Aorta (tissue), 5 donors: ENCODE measurements around the gene GATA5. TPM values are rescaled to one million over a fixed set of nuclear protein-coding genes. Genes with fewer than 3 reads are reported as not detected.
"Not testable (repeated sequence)": the region's sequence is repeated elsewhere in the genome, so short reads cannot be mapped to it uniquely, and the experiment has no call there.

Experiments
- ATAC-seq: fragments of 200-7000 bp; cut with Tn5 transposase; one replicate; pipeline ENCODE4 v1.9.1; 2022; ENCODE audit warnings: moderate library complexity; ENCODE audit not compliant: low FRiP score
- DNase-seq, 2 donors: peaks; one replicate each; pipeline ENCODE4 v3.0.0-alpha.2; 2020
- H3K27ac ChIP-seq, 2 donors: one replicate each; pipeline ENCODE4 v1.5.1; 2013; ENCODE audit warnings: low read length in 2 of 2, mild to moderate bottlenecking in 2 of 2, moderate library complexity in 2 of 2, control low read depth in 1 of 2, inconsistent platforms in 1 of 2, low read depth in 1 of 2
- H3K27me3 ChIP-seq, 2 donors: one replicate each; pipeline ENCODE4 v1.6.1; 2013; ENCODE audit warnings: control low read depth in 1 of 2, low read length in 1 of 2, mild to moderate bottlenecking in 1 of 2, moderate library complexity in 1 of 2; ENCODE audit not compliant: insufficient read depth in 2 of 2, control insufficient read depth in 1 of 2
- H3K36me3 ChIP-seq, 2 donors: one replicate each; pipeline ENCODE4 v1.6.1; 2013; ENCODE audit warnings: control low read depth in 1 of 2, low read length in 1 of 2, mild to moderate bottlenecking in 1 of 2; ENCODE audit not compliant: insufficient read depth in 2 of 2, control insufficient read depth in 1 of 2
- H3K4me1 ChIP-seq, 2 donors: one replicate each; pipeline ENCODE4 v1.6.1; 2013; ENCODE audit warnings: low read length in 2 of 2, control low read depth in 1 of 2, mild to moderate bottlenecking in 1 of 2, moderate library complexity in 1 of 2; ENCODE audit not compliant: insufficient read depth in 2 of 2, control insufficient read depth in 1 of 2
- H3K4me3 ChIP-seq, 2 donors: one replicate each; pipeline ENCODE4 v1.5.1; 2013; ENCODE audit warnings: low read length in 2 of 2, control low read depth in 1 of 2, mild to moderate bottlenecking in 1 of 2
- H3K9me3 ChIP-seq: one replicate; pipeline ENCODE4 v1.6.1; 2013; ENCODE audit warnings: mild to moderate bottlenecking, low read length; ENCODE audit not compliant: control insufficient read depth
- WGBS, 2 donors: extraction: QIAGEN DNeasy Blood & Tissue Kit; methylation state at CpG; one replicate each; pipeline ENCODE4 v1.1.7; 2013; 5-methylcytosine and 5-hydroxymethylcytosine counted together
- intact Hi-C, 2 donors: fragments of 100-400 bp; cut with DNase I; formaldehyde crosslinking; loops; one replicate each; pipeline versions ENCODE4 v1.14.2 to v1.15.0; 2022
- polyA plus RNA-seq, 2 donors: library from polyadenylated mRNA; stranded (reverse); fragments of 200-250 nt; gene quantifications; one replicate each; pipeline ENCODE4 v1.2.3, GENCODE V29; 2013
- total RNA-seq, 2 donors: library from RNA; stranded (reverse); fragmentation: NEBNext Ultra II Directional; extraction: Animal tissue kit (Norgen Biotek cat#: 25700); gene quantifications; one replicate each; pipeline ENCODE4 v1.2.1, GENCODE V29; 2021
- donor health status: healthy with polysubstance abuse.
- donor health status: Bipolar disorder and iron deficiency.
- donor health status: DM: no; HTN: no; CAD: no.
- donor health status: DM: no; HTN: no; CAD: no.
- donor health status: DM: yes; HTN: yes; CAD: no.

GATA5 gene
- total and polyA plus RNA-seq, 4 donors: 0.16 to 3.5 (median 0.92) TPM

DNA sequence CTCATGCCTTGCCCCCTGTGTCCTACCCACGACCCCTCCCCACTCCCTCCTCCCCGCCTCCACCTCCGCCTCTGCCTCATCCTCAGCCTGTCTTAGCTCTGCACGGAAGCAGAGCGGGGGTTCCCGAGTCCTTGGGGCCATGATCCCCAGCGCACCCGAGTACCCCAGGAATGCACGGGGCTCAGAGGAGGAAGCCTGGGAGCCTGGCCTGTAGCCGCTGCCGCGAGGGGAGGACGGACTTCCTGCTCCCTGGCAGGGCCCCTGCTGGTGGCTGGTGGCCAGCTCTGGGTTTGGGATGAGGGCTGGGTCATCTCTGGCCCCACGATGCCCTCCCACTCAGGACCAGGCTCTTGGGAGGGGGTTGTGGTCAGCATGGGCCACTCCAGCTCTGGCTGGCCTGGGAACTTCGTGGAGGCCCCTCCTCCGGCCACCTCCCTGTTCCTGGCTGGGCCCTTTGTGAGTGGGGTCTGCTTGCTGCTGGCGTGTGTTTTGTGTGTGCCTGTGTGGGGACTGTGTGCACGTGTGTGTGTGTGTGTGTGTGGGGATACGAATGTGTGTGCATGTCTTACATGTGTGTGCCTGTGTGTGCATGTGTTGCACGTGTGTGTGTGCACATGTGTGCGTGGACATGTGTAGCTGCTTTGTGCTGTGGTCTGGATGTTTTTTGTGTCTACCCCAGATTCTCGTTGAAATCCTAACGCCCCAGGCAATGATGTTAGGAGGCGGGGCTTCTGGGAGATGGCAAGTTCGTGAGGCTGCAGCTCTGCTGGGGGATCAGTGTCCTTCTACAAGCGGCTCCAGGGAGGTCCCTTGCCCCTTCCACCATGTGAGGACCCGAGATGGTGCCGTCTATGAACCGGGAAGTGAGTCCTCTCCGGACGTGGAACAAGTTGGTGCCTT is 47.1 kb downstream of the GATA5 start:
- no peak for ATAC-seq
- H3K4me3 ChIP-seq: no peak overlapping the region
- H3K27ac ChIP-seq: no peak overlapping the region
- intact Hi-C loops: no loop called here
- H3K4me1 ChIP-seq: no peaks in the 10 kb centered on the region
- H3K27me3 ChIP-seq: no peaks in the 10 kb centered on the region
- DNase-seq: no peak
- H3K36me3 ChIP-seq: no peaks in the 10 kb centered on the region
- WGBS, 2 donors: 70 to 73% methylated on average over 29 to 31 of the region's 31 CpGs
- no peaks in the 10 kb centered on the region for H3K9me3 ChIP-seq

DNA sequence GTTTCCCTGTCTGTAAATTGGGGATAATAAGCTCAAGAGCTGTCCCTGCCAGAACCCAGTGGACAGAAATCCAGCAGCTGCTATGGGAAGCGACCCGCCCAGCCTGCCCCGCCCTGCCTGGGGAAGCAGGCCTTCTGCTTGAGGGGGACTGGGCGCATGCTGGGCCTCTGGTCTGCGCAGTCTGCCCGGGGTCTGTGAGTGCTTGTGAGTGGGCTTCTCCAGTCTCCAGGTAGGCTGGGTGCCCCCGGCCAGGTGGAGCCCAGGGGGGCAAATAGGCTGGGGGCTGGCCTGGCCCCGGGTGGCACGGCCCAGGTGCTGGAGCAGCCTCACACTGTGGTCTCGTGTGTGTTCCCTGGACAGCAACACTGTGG is 47.8 kb downstream of the GATA5 start:
- Histone ChIP-seq H3K9me3 (no peaks in the 10 kb centered on the region), H3K27ac (no peak overlapping the region), H3K4me1 (no peaks in the 10 kb centered on the region), H3K36me3 (no peaks in the 10 kb centered on the region), H3K27me3 (no peaks in the 10 kb centered on the region), H3K4me3 (no peak overlapping the region)
- DNase-seq: no peak
- intact Hi-C loops: no loop called here
- 90 to 94% methylated on average over 9 to 10 of the region's 10 CpGs for WGBS, 2 donors
- ATAC-seq: no peak

DNA sequence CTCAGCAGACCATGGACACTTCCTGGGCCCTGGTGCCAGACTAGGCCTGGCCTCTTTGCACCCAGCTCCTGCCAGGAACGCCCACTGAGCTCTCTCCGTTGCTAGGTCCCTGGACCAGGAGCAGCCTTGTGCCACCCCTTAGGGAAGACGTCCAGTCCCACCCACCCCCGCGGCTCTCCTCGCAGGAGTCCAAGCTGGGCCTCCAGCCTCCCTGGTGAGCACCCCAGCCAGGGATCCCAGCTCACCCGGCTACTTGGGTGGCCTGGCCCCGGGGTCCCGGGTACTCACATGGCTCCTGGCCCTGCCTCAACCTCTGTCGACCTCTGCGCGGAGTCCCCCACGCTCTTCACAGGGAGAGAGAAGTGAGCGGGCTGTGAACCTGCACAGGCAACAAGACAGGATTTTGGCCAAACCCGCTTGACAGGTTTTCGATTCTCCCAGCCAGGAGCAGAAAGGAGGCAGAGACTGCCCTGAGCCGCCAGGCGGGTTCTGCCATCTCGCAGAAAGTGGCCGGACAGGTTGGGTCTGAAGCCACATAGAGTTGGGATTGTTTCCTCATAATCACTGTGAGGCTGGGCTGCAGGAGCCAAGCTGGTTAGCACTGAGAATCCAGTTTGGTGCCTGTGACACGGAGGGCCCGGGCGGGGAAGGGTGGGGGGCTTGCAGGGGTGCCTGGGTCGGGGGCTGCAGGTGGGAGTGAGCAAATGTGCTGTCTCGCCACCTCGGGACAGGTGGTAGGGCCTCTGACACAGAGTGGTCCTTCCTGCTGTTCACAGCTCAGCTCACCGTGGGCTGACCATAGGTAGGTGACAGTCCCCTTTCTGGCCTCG is 48.4 kb downstream of the GATA5 start, which contains the start of gene RBBP8NL:
Gene RBBP8NL, minus strand, starts transcription at position 368 of the 830 bp plus-strand sequence. CDS start 7,892 bp downstream, outside the sequence.
- no peaks in the 10 kb centered on the region for H3K27me3 ChIP-seq
- intact Hi-C loops: no loop called here
- no peaks in the 10 kb centered on the region for H3K36me3 ChIP-seq

DNA sequence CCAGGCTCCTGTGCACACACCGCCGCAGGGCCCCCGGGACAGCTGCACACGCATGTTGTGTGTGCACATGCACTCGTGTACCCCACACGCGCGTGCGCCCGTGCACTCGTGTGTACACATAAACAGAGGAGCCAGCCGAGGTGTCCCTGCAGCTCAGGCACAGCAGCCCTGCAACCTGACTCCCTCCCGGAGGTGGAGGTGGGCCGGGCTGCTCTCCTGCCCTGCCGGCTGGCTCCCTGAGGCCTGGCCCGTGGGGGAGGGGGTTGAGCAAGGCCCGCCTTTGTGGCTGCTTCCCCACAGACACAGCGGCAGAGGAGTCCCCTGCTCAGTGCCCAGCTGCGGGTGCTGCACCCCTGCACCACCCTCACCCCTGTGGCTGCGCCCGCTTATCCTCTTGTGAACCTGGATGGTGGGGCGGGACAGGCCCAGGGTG is 49.1 kb downstream of the GATA5 start:
- H3K27ac ChIP-seq: no peak overlapping the region
- no peak overlapping the region for H3K4me3 ChIP-seq
- intact Hi-C loops: no loop called here
- DNase-seq (no peak), ATAC-seq (no peak)
- H3K27me3 ChIP-seq: no peaks in the 10 kb centered on the region
- no peaks in the 10 kb centered on the region for H3K9me3 ChIP-seq
- no peaks in the 10 kb centered on the region for H3K36me3 ChIP-seq
- no peaks in the 10 kb centered on the region for H3K4me1 ChIP-seq
- 88 to 94% methylated on average over 20 to 22 of the region's 22 CpGs for WGBS, 2 donors

More for the DNA sequence above, 48.4 kb downstream of the GATA5 start, which contains the start of gene RBBP8NL:
- H3K27ac ChIP-seq: no peak within 1 kb of the TSS
- no peaks in the 10 kb centered on the region for H3K4me1 ChIP-seq
- 84 to 85% methylated on average over 28 of the region's 28 CpGs for WGBS, 2 donors
- no peaks in the 10 kb centered on the region for H3K9me3 ChIP-seq
- ATAC-seq (no peak), DNase-seq (no peak)
- H3K4me3 ChIP-seq: no peak within 1 kb of the TSS

DNA sequence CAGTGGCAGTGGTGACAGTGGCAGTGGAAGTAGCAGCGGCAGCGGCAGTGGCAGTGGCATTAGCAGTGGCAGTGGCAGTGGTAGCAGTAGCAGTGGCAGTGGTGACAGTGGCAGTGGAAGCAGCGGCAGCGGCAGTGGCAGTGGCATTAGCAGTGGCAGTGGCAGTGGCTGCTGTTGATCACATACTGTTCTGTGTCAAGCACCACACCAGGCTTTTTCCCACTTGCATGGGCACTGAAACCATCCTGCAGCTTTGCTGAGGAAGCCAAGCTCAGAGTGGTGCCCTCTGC is 49.8 kb downstream of the GATA5 start:
- intact Hi-C loops, H3K36me3 ChIP-seq, H3K9me3 ChIP-seq, H3K4me1 ChIP-seq, H3K4me3 ChIP-seq, DNase-seq, H3K27me3 ChIP-seq, ATAC-seq, H3K27ac ChIP-seq: not testable (repeated sequence)
- WGBS, 2 donors: 95 to 99% methylated on average over 4 of the region's 4 CpGs

DNA sequence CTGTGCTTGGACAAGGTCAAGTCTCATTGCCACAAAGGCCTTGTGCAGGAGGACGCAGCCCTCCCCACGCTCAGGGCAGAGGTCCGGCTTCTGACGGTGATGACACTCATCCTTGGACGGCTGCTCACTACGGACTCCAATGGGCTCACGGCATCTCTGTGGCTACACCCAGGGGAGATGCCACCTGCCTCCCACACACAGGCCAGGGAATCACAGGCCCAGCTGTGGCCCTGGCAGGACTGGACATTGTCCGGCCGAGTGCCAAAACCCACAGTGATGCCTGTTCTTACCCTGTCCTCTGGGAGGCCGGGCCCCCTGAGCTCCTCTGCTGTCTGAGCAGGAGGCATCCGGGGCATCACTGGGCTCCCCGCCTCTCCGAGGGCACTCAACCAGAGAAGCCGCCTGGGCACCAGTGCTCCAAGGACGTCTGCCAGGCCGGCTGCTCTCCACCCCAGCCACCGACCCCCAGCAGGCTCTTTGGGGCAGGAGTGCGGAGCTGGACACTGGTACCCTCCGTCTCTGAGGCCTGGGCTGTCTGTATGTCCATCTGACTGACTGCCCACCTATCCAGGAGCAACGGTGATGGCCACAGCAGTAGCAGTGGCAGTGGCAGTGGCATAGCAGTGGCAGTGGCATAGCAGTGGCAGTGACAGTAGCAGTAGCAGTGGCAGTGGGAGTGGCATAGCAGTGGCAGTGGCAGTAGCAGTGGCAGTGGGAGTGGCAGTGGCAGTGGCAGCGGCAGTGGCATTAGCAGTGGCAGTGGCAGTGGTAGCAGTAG is 50.3 kb downstream of the GATA5 start:
- ATAC-seq: no peak
- intact Hi-C loops: no loop called here

DNA sequence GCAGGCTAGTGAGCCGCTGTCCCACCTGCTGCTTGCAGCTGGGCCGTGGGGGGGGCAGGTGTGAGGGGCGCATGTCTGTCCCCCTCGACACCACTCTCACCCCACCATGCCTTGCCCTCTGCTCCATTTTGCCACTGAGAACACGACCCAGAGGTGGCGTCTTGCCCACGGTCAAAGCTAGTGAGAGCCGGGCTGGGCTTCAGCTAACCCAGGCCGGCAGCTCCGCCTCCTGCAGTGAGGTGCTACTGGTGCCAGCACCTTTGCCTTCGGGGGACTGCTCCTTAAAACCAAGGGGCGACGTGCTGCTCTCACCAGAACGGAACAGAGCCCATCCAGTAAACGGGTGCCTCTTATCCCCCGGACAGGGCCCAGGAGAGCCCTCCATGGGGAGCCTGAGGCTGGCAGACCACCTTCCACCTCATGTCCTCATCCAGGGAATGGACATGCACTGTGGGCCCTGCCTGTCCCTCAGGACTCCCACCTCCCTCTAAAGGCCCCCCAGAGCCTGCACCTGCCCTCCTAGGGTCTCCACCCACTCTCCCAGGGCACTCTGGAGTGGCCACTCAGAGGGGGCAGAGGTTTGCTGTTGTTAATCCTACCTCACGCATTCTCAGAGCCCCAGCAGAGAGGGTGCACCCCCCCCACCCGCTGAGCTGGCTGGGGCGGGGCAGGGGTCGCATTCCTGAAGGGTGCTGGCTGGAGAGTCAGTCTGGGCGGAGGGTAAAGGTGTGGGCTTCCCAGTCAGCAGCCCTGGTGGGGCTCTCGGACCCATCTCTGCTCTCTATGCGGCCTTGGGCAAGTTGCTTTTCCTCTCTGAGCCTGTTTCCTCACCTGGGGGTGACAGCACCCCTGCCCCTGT is 51.3 kb downstream of the GATA5 start:
- no peaks in the 10 kb centered on the region for H3K27me3 ChIP-seq
- 61 to 69% methylated on average over 22 to 23 of the region's 23 CpGs for WGBS, 2 donors
- no peak for ATAC-seq

More for the DNA sequence above, 50.3 kb downstream of the GATA5 start:
- 90 to 94% methylated on average over 21 of the region's 21 CpGs for WGBS, 2 donors
- DNase-seq: no peak
- Histone ChIP-seq H3K9me3 (no peaks in the 10 kb centered on the region), H3K27me3 (no peaks in the 10 kb centered on the region), H3K36me3 (no peaks in the 10 kb centered on the region), H3K4me1 (no peaks in the 10 kb centered on the region), H3K27ac (no peak overlapping the region), H3K4me3 (no peak overlapping the region)

DNA sequence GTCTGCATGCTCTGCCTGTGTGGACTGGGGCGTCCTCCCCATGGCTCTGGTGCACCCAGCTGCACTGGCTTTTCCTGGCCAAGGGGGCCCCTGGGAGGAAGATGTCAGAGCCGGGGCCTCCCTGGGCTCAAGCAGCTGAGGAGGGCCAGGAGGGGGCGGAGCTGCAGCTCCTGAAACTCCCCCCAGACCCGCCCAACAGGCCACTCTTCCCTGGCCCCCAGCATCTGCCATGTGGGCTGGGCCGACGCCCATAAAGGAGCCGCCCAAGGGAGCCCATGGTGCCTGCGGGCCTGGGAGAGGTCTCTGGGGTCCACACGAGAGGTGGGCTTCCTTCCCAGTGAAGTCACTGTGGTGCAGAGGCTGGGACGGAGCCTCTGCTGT is 52.5 kb downstream of the GATA5 start:
- no peak for DNase-seq
- 62 to 69% methylated on average over 10 of the region's 10 CpGs for WGBS, 2 donors
- Histone ChIP-seq H3K9me3 (no peaks in the 10 kb centered on the region), H3K4me3 (no peak overlapping the region), H3K36me3 (no peaks in the 10 kb centered on the region), H3K4me1 (no peaks in the 10 kb centered on the region), H3K27me3 (no peaks in the 10 kb centered on the region), H3K27ac (no peak overlapping the region)
- ATAC-seq: no peak
- intact Hi-C loops: no loop called here

More for the DNA sequence above, 51.3 kb downstream of the GATA5 start:
- no peaks in the 10 kb centered on the region for H3K4me1 ChIP-seq
- H3K36me3 ChIP-seq: no peaks in the 10 kb centered on the region
- H3K4me3 ChIP-seq: no peak overlapping the region
- H3K27ac ChIP-seq: no peak overlapping the region
- H3K9me3 ChIP-seq: no peaks in the 10 kb centered on the region
- DNase-seq: no peak
- intact Hi-C loops: no loop called here
